Progenitor cell of endocrine pancreas (in vitro differentiated cells): ENCODE data around the gene SLC28A1. TPM values are rescaled to one million over a fixed set of nuclear protein-coding genes. Genes with fewer than 3 reads are reported as not detected.

ENCODE experiments used
- DNase-seq: peaks from one replicate; pipeline ENCODE4 v3.0.0; 2021; ENCODE audit warnings: low spot score; ENCODE audit not compliant: unreplicated experiment
- H3K27ac Mint-ChIP-seq: 2 replicates; pipeline ENCODE4 v1.8.0; 2021; ENCODE audit warnings: mild to moderate bottlenecking, moderate library complexity, mixed read lengths
- H3K27me3 Mint-ChIP-seq: 2 replicates; pipeline ENCODE4 v1.8.0; 2021; ENCODE audit warnings: mixed read lengths
- H3K36me3 Mint-ChIP-seq: 2 replicates; pipeline ENCODE4 v1.8.0; 2022; ENCODE audit warnings: mixed read lengths; ENCODE audit not compliant: insufficient read depth
- H3K4me1 Mint-ChIP-seq: 2 replicates; pipeline ENCODE4 v1.8.0; 2021; ENCODE audit warnings: low read depth, mixed read lengths
- H3K4me3 Mint-ChIP-seq: 2 replicates; pipeline ENCODE4 v1.8.0; 2021; ENCODE audit warnings: low read depth, mild to moderate bottlenecking, moderate library complexity, mixed read lengths
- H3K9me3 Mint-ChIP-seq: 2 replicates; pipeline ENCODE4 v1.8.0; 2021; ENCODE audit warnings: low read depth, mixed read lengths
- long read RNA-seq: library from polyadenylated mRNA; unstranded; transcript quantifications from one replicate; pipeline ENCODE4 v2.0.0, GENCODE V29; 2020
- total RNA-seq: library from RNA; stranded (reverse); gene quantifications from 2 replicates; pipeline ENCODE4 v1.2.1, GENCODE V29; 2021
- TF ChIP-seq, protein P1 (sequence below): fragments of 200-600 bp; sonication (generic); IDR thresholded peaks from one replicate; pipeline ENCODE4 v1.5.0; 2021; ENCODE audit warnings: antibody characterized with exemption, mild to moderate bottlenecking; ENCODE audit not compliant: unreplicated experiment

SLC28A1 gene, protein sequence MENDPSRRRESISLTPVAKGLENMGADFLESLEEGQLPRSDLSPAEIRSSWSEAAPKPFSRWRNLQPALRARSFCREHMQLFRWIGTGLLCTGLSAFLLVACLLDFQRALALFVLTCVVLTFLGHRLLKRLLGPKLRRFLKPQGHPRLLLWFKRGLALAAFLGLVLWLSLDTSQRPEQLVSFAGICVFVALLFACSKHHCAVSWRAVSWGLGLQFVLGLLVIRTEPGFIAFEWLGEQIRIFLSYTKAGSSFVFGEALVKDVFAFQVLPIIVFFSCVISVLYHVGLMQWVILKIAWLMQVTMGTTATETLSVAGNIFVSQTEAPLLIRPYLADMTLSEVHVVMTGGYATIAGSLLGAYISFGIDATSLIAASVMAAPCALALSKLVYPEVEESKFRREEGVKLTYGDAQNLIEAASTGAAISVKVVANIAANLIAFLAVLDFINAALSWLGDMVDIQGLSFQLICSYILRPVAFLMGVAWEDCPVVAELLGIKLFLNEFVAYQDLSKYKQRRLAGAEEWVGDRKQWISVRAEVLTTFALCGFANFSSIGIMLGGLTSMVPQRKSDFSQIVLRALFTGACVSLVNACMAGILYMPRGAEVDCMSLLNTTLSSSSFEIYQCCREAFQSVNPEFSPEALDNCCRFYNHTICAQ
- not detected in 2 replicates for total RNA-seq
- long read RNA-seq, result 0 reads

DNA sequence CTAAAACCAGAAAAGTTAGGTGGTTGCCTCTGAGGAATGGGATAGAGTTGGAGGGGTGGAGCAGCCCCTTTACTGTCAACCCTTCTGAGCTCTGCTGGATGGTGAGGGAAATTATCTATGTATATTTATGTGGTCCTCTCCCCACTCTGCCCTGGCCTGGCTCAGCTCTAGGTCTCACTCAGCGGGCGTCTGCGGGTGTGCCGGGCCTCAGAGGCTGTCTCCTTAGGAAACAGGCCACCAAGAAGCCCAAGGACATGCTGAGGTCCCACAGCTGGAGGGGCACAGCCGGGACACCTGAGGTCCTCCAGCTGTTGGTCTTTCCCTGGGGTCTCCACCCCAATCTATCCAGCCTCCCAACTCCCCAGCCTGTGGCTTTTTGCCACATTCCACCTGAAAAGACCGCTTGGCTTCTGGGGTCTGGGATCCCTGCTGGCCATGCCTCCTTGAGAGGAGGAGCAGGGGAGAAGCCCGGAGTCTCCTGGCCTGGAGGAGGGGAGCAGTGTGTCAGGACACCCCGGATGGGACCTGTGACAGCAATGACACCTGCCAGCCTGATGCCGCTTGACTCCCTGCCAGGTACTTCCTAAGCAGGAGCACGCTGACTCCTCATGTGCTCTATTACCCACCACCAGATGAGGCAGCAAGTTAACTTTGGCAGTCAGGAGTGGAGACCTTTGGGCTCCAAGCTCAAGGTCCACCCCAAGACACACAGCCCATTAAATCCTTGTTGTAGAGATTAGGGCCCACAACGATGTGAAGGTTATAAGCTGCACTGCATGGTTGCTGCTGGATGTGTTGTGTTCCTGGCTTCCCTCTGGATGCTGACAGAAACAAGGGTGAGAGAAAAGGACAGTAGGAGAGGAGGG is at the start of gene SLC28A1:
Gene SLC28A1, plus strand, starts transcription at position 747 of the 866 bp plus-strand sequence. CDS start 3,099 bp downstream, outside the sequence.
- no peaks in the 10 kb centered on the region for H3K9me3 Mint-ChIP-seq
- no peak for DNase-seq
- peak within 1 kb of the TSS; percentile 89 for H3K27ac Mint-ChIP-seq
- peaks cover 16% of the 10 kb centered on the region for H3K27me3 Mint-ChIP-seq
- H3K4me1 Mint-ChIP-seq, result peaks cover 9% of the 10 kb centered on the region
- no peak within 1 kb of the TSS for H3K4me3 Mint-ChIP-seq
- TF ChIP-seq, protein P1, sequence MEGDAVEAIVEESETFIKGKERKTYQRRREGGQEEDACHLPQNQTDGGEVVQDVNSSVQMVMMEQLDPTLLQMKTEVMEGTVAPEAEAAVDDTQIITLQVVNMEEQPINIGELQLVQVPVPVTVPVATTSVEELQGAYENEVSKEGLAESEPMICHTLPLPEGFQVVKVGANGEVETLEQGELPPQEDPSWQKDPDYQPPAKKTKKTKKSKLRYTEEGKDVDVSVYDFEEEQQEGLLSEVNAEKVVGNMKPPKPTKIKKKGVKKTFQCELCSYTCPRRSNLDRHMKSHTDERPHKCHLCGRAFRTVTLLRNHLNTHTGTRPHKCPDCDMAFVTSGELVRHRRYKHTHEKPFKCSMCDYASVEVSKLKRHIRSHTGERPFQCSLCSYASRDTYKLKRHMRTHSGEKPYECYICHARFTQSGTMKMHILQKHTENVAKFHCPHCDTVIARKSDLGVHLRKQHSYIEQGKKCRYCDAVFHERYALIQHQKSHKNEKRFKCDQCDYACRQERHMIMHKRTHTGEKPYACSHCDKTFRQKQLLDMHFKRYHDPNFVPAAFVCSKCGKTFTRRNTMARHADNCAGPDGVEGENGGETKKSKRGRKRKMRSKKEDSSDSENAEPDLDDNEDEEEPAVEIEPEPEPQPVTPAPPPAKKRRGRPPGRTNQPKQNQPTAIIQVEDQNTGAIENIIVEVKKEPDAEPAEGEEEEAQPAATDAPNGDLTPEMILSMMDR, result no peak
- no peaks in the 10 kb centered on the region for H3K36me3 Mint-ChIP-seq

DNA sequence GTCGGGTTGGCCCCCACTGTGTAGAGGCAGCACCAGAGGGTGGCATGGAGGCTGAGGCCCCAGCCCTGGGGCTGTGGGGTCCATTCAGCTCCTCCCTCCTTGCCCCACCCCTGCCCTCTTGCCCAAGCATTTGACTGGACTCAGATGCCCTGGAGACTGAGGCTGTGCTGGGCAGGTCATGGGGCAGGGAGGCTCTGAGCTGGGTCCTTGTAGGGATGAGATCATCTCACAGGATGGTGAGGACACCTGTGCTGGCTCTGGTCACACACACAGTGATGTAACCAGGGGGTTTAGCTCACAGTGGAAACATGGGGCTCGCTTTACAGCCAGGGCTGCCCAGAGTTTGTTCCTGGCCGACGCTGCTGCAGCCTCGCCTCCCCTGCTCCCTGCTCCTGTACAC is 49.5 kb upstream of the SLC28A1 start:
- peaks cover 25% of the 10 kb centered on the region for H3K36me3 Mint-ChIP-seq
- no peak overlapping the region for H3K27ac Mint-ChIP-seq
- TF ChIP-seq, protein P1, result no peak
- H3K4me3 Mint-ChIP-seq, result no peak overlapping the region
- no peaks in the 10 kb centered on the region for H3K9me3 Mint-ChIP-seq
- peaks cover 3% of the 10 kb centered on the region for H3K4me1 Mint-ChIP-seq
- no peak for DNase-seq
- no peaks in the 10 kb centered on the region for H3K27me3 Mint-ChIP-seq

DNA sequence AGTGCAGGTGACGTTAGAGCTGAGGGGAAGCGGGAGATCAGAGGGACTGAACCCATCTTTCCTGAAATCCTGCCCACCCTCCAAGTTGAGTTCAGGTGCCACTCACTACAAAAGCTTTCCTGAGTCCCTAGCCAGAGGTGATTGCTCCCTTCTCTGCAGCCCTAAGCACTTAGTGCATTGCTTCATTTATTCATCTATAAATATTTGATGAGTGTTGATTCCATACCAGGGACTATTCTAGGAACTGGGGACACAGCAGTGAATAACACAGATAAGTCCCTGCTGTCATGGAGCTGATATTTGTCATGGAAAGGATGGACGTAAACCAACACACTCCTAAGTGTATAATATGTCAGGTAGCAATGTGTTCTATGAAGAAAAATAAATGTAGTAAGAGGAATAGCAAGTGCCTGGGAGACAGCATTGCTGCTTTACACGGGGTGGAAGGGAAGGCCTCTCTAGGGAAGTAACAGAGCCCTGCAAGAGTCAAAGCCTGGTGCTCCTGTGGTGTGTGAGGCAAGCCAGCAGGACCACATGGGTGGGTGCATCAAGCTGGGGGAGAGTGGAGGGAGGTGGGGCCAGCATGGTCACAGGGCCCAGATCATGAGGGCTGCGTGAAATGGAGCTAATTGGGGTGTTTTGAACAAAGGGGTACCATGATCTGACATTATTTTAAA is 48.7 kb upstream of the SLC28A1 start:
- no peak for DNase-seq
- no peaks in the 10 kb centered on the region for H3K9me3 Mint-ChIP-seq
- TF ChIP-seq, protein P1, result no peak
- peaks cover 22% of the 10 kb centered on the region for H3K36me3 Mint-ChIP-seq
- H3K4me1 Mint-ChIP-seq, result peaks cover 3% of the 10 kb centered on the region
- H3K27me3 Mint-ChIP-seq, result no peaks in the 10 kb centered on the region
- H3K27ac Mint-ChIP-seq, result no peak overlapping the region
- H3K4me3 Mint-ChIP-seq, result no peak overlapping the region

DNA sequence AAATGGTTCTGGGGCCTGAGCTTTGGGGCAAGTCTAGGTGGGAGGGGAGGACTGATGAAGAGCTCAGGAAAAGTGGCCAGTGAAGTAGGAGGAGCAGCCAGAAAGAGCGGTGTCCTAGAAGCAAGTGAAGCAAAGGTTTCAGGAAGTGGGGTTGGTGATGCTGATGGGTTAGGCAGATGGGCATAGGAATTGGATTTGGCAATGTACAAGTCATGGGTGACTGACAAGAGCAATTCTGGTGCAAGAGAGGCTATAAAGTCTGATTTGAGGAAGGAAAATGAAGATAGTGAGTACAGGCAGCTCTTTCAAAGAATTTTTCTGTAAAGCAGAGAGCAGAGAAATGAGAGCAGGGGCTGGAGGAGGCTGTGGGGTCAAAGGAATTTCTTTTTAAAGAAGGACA is 47.6 kb upstream of the SLC28A1 start:
- no peak for DNase-seq
- peaks cover 21% of the 10 kb centered on the region for H3K36me3 Mint-ChIP-seq
- H3K27me3 Mint-ChIP-seq, result no peaks in the 10 kb centered on the region
- H3K9me3 Mint-ChIP-seq, result no peaks in the 10 kb centered on the region
- no peak overlapping the region for H3K4me3 Mint-ChIP-seq
- H3K4me1 Mint-ChIP-seq, result peaks cover 3% of the 10 kb centered on the region
- TF ChIP-seq, protein P1, result no peak
- peak overlapping the region; percentile 29 for H3K27ac Mint-ChIP-seq

DNA sequence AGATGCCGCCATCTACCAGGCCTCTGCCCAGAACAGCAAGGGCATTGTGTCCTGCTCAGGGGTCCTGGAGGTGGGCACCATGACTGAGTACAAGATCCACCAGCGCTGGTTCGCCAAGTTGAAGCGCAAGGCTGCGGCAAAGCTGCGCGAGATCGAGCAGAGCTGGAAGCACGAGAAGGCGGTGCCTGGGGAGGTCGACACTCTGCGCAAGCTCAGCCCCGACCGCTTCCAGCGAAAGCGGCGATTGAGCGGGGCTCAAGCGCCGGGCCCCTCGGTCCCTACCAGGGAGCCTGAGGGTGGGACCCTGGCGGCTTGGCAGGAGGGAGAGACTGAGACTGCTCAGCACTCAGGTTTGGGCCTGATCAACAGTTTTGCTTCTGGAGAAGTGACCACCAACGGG is 44.7 kb upstream of the SLC28A1 start:
- no peaks in the 10 kb centered on the region for H3K9me3 Mint-ChIP-seq
- H3K4me3 Mint-ChIP-seq, result no peak overlapping the region
- H3K27me3 Mint-ChIP-seq, result no peaks in the 10 kb centered on the region
- H3K36me3 Mint-ChIP-seq, result peaks cover 20% of the 10 kb centered on the region
- no peak for DNase-seq
- TF ChIP-seq, protein P1, result no peak
- peaks cover 4% of the 10 kb centered on the region for H3K4me1 Mint-ChIP-seq
- no peak overlapping the region for H3K27ac Mint-ChIP-seq
